HepG2 (cell line): ENCODE results near the gene MRPS21. TPM values are rescaled to one million over a fixed set of nuclear protein-coding genes. Genes with fewer than 3 reads are reported as not detected.

ENCODE experiments used
- ARID2 ChIP-seq: sonication (generic); formaldehyde crosslinking; IDR thresholded peaks from 2 replicates; pipeline ENCODE4 v1.8.1; 2022; ENCODE audit warnings: mild to moderate bottlenecking, missing genetic modification reagents, borderline replicate concordance
- ELF4 ChIP-seq: sonication (generic); formaldehyde crosslinking; IDR thresholded peaks from 2 replicates; pipeline ENCODE4 v1.5.0; 2020; ENCODE audit warnings: missing genetic modification reagents, mild to moderate bottlenecking, moderate library complexity, borderline replicate concordance
- HMG20A ChIP-seq: IDR thresholded peaks from 2 replicates; pipeline ENCODE4 v1.6.1; 2016; ENCODE audit warnings: borderline replicate concordance
- HMGA1 ChIP-seq: sonication (generic); formaldehyde crosslinking; conservative IDR thresholded peaks from 2 replicates; pipeline ENCODE4 v1.4.0; 2020; ENCODE audit warnings: missing genetic modification reagents
- HNRNPLL ChIP-seq: fragments of 200-400 bp; formaldehyde crosslinking; IDR thresholded peaks from 2 replicates; pipeline ENCODE4 v1.6.1; 2017; ENCODE audit warnings: mild to moderate bottlenecking, low read depth, low read length; ENCODE audit not compliant: poor library complexity, severe bottlenecking
- MED13 ChIP-seq: sonication (generic); formaldehyde crosslinking; IDR thresholded peaks from 2 replicates; pipeline ENCODE4 v1.5.0; 2020; ENCODE audit warnings: missing genetic modification reagents
- NAIF1 ChIP-seq: sonication (generic); formaldehyde crosslinking; IDR thresholded peaks from 2 replicates; pipeline ENCODE4 v1.5.0; 2020; ENCODE audit warnings: mild to moderate bottlenecking, missing genetic modification reagents, borderline replicate concordance
- NFIB ChIP-seq: sonication (generic); formaldehyde crosslinking; IDR thresholded peaks from 2 replicates; pipeline ENCODE4 v1.9.0; 2021; ENCODE audit warnings: missing genetic modification reagents, mild to moderate bottlenecking, borderline replicate concordance
- POLR2G ChIP-seq: fragments of 200-400 bp; formaldehyde crosslinking; IDR thresholded peaks from 2 replicates; pipeline ENCODE4 v1.6.1; 2018; ENCODE audit warnings: mild to moderate bottlenecking, low read depth, low read length, moderate library complexity
- PRPF4 ChIP-seq: fragments of 200-400 bp; formaldehyde crosslinking; IDR thresholded peaks from 2 replicates; pipeline ENCODE4 v1.6.1; 2016; ENCODE audit warnings: low read length, low read depth; ENCODE audit not compliant: poor library complexity, severe bottlenecking
- SMYD3 ChIP-seq: sonication (generic); formaldehyde crosslinking; IDR thresholded peaks from 2 replicates; pipeline ENCODE4 v1.8.1; 2023; ENCODE audit warnings: mild to moderate bottlenecking, missing genetic modification reagents
- SNAI1 ChIP-seq: sonication (generic); formaldehyde crosslinking; IDR thresholded peaks from 2 replicates; pipeline ENCODE4 v1.5.0; 2020; ENCODE audit warnings: mild to moderate bottlenecking, missing genetic modification reagents, borderline replicate concordance
- SRY ChIP-seq: sonication (generic); formaldehyde crosslinking; IDR thresholded peaks from 2 replicates; pipeline ENCODE4 v1.8.0; 2022; ENCODE audit warnings: mild to moderate bottlenecking, missing genetic modification reagents
- TMF1 ChIP-seq: sonication (generic); formaldehyde crosslinking; IDR thresholded peaks from 2 replicates; pipeline ENCODE4 v1.8.1; 2022; ENCODE audit warnings: low read depth, missing genetic modification reagents
- ZNF121 ChIP-seq: sonication (generic); formaldehyde crosslinking; IDR thresholded peaks from 2 replicates; pipeline ENCODE4 v1.5.0; 2020; ENCODE audit warnings: mild to moderate bottlenecking, missing genetic modification reagents
- ZNF251 ChIP-seq: sonication (generic); formaldehyde crosslinking; IDR thresholded peaks from 2 replicates; pipeline ENCODE4 v1.9.0; 2021; ENCODE audit warnings: mild to moderate bottlenecking, missing genetic modification reagents
- ZNF296 ChIP-seq: sonication (generic); formaldehyde crosslinking; conservative IDR thresholded peaks from 2 replicates; pipeline ENCODE4 v1.5.0; 2020; ENCODE audit warnings: mild to moderate bottlenecking, missing genetic modification reagents
- ZNF333 ChIP-seq: sonication (generic); formaldehyde crosslinking; IDR thresholded peaks from 2 replicates; pipeline ENCODE4 v1.4.0; 2020; ENCODE audit warnings: mild to moderate bottlenecking, missing genetic modification reagents, borderline replicate concordance
- ZNF354B ChIP-seq: sonication (generic); formaldehyde crosslinking; IDR thresholded peaks from 2 replicates; pipeline ENCODE4 v1.8.0; 2022; ENCODE audit warnings: mild to moderate bottlenecking, missing genetic modification reagents
- ZNF616 ChIP-seq: sonication (generic); formaldehyde crosslinking; IDR thresholded peaks from 2 replicates; pipeline ENCODE4 v1.5.0; 2020; ENCODE audit warnings: low read depth, mild to moderate bottlenecking, missing genetic modification reagents
- ZNF841 ChIP-seq: sonication (generic); formaldehyde crosslinking; IDR thresholded peaks from 2 replicates; pipeline ENCODE4 v1.8.1; 2023; ENCODE audit warnings: missing genetic modification reagents, borderline replicate concordance
- ZSCAN25 ChIP-seq: sonication (generic); formaldehyde crosslinking; IDR thresholded peaks from 2 replicates; pipeline ENCODE4 v1.8.0; 2022; ENCODE audit warnings: mild to moderate bottlenecking, missing genetic modification reagents
- polyA plus RNA-seq, 8 experiments: library from polyadenylated mRNA; depleted of rRNA in 3 of 8; stranded (reverse) in 7 of 8; unstranded in 1 of 8; fragments of >200 nt; fragmentation: Illumina TruSeq in 4 of 8; extraction: Trizol in 4 of 8; gene quantifications; 2 replicates each; pipeline versions ENCODE4 v1.2.1 to v1.2.3, GENCODE V29; 2011 to 2016; ENCODE audit warnings: low read depth in 4 of 8, missing spikeins in 1 of 8, mixed read lengths in 1 of 8; ENCODE audit not compliant: insufficient read depth in 1 of 8
- total RNA-seq, 5 experiments: library from RNA; depleted of rRNA; stranded (reverse); fragments of >200 nt; fragmentation: Illumina TruSeq; extraction: Trizol; gene quantifications; 2 replicates each; pipeline ENCODE4 v1.2.3, GENCODE V29; 2016; ENCODE audit warnings: low read depth in 1 of 5
- TF ChIP-seq, protein P1 (sequence below): sonication (generic); formaldehyde crosslinking; conservative IDR thresholded peaks from 2 replicates; pipeline ENCODE4 v1.4.0; 2020; ENCODE audit warnings: missing genetic modification reagents
- TF ChIP-seq, protein P2 (sequence below), 2 experiments: sonication (generic) in 1 of 2; formaldehyde crosslinking in 1 of 2; IDR thresholded peaks; 2 replicates each; pipeline versions ENCODE4 v1.4.0 to v1.6.1; 2018 to 2020; ENCODE audit warnings: missing genetic modification reagents in 2 of 2, borderline replicate concordance in 1 of 2, low read depth in 1 of 2, mild to moderate bottlenecking in 1 of 2, missing biosample characterization in 1 of 2

The MRPS21 gene
- total and polyA plus RNA-seq, 2 of the 13 experiments (the other 11 are each of a cell fraction or from before 2014, with no cell fraction given): 59.4 to 64.2 TPM

DNA sequence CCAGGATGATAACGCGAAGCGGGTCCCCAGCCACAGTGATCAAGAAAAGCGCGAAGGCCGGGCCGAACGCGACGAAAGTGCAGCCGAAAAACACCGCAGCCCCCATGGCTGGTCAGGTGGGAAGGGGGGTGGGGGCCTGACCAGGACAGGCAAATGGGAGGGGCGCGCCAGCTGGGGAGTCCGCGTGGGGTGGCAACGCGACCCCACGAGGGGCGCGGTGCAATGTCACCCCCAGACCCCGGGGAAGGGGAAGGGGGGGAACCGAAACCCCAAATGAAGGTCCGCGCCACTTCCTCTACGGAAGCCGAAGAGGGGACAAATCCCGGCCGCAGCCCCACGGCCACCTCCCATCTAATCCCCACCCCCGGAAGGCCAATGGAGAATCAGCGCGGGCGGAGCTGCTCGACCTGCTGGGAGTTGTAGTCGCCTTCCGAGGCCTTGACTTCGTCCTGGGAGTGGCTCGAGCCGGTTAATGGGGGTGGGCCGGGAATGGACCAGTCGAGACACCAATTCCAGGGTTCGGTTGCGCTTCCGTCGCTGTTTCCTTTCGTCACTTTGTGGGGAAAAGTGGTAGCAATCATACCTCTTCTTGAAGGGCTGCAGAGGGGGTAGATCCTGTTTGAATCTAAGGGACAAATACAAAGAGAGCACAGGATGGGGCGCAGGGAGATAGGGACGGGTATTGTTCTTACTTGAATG lies 24.8 kb upstream of the MRPS21 start, which contains the start of gene APH1A (continued):
- no peak for TF ChIP-seq ZNF616 (CRISPR knock-in tag)
- no peak for TF ChIP-seq ZNF121 (CRISPR knock-in tag)
- TF ChIP-seq ARID2 (CRISPR knock-in tag): no peak
- TF ChIP-seq PRPF4: no peak
- peak; percentile 70 for TF ChIP-seq HNRNPLL
- TF ChIP-seq ZNF251: no peak
- TF ChIP-seq TMF1 (CRISPR knock-in tag): no peak
- no peak for TF ChIP-seq NFIB (CRISPR knock-in tag)
- TF ChIP-seq HMGA1 (CRISPR knock-in tag): no peak
- no peak for TF ChIP-seq ZNF841 (CRISPR knock-in tag)
- 0 out of 2 replicates have a peak, but pooled peaks have one; percentile 60 for TF ChIP-seq MED13 (CRISPR knock-in tag)
- TF ChIP-seq POLR2G: peak; percentile 70
- no peak for TF ChIP-seq SMYD3
- 0 out of 2 replicates have a peak, but pooled peaks have one; percentile 34 for TF ChIP-seq NAIF1 (CRISPR knock-in tag)
- TF ChIP-seq, protein P1, sequence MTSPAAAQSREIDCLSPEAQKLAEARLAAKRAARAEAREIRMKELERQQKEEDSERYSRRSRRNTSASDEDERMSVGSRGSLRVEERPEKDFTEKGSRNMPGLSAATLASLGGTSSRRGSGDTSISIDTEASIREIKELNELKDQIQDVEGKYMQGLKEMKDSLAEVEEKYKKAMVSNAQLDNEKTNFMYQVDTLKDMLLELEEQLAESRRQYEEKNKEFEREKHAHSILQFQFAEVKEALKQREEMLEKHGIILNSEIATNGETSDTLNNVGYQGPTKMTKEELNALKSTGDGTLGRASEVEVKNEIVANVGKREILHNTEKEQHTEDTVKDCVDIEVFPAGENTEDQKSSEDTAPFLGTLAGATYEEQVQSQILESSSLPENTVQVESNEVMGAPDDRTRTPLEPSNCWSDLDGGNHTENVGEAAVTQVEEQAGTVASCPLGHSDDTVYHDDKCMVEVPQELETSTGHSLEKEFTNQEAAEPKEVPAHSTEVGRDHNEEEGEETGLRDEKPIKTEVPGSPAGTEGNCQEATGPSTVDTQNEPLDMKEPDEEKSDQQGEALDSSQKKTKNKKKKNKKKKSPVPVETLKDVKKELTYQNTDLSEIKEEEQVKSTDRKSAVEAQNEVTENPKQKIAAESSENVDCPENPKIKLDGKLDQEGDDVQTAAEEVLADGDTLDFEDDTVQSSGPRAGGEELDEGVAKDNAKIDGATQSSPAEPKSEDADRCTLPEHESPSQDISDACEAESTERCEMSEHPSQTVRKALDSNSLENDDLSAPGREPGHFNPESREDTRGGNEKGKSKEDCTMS: no peak
- TF ChIP-seq ZNF354B (CRISPR knock-in tag): no peak
- TF ChIP-seq, protein P2, sequence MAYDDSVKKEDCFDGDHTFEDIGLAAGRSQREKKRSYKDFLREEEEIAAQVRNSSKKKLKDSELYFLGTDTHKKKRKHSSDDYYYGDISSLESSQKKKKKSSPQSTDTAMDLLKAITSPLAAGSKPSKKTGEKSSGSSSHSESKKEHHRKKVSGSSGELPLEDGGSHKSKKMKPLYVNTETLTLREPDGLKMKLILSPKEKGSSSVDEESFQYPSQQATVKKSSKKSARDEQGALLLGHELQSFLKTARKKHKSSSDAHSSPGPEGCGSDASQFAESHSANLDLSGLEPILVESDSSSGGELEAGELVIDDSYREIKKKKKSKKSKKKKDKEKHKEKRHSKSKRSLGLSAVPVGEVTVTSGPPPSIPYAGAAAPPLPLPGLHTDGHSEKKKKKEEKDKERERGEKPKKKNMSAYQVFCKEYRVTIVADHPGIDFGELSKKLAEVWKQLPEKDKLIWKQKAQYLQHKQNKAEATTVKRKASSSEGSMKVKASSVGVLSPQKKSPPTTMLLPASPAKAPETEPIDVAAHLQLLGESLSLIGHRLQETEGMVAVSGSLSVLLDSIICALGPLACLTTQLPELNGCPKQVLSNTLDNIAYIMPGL (CRISPR knock-in tag; IDR thresholded peaks at IDR 0.05; ENCODE audit: borderline replicate concordance in 1 of 2, low read depth in 1 of 2): peak in 1 of 2 experiments; percentile 54; a peak in 2 of 4 replicates
- 0 out of 2 replicates have a peak, but pooled peaks have one; percentile 70 for TF ChIP-seq SNAI1 (CRISPR knock-in tag)
- 0 out of 2 replicates have a peak, but pooled peaks have one; percentile 78 for TF ChIP-seq SRY (CRISPR knock-in tag)
- TF ChIP-seq ZNF333 (CRISPR knock-in tag): peak; percentile 74; the same call in 1 of the 2 replicates
- TF ChIP-seq ELF4: peak; percentile 76
- no peak for TF ChIP-seq ZSCAN25 (CRISPR knock-in tag)
- no peak for TF ChIP-seq HMG20A (CRISPR knock-in tag)
- no peak for TF ChIP-seq ZNF296 (CRISPR knock-in tag)
